ENCODE results near the gene PLIN5. TPM values are rescaled to one million over a fixed set of nuclear protein-coding genes. Genes with fewer than 3 reads are reported as not detected.
"Not testable (repeated sequence)": the region's sequence is repeated elsewhere in the genome, so short reads cannot be mapped to it uniquely, and the experiment has no call there.

Gene PLIN5
- total RNA-seq, 1 experiment from 2014 or later = not detected

- Histone ChIP-seq H3K4me1 (ENCODE audit: low read length) (no peaks in the 10 kb centered on the region), H3K4me2 (ENCODE audit: low read depth, low read length, poor library complexity, severe bottlenecking) (no peak overlapping the region), H3K27me3 (ENCODE audit: low read length) (no peaks in the 10 kb centered on the region), H3K79me2 (ENCODE audit: low read length) (no peaks in the 10 kb centered on the region), H4K20me1 (ENCODE audit: insufficient read depth, low read depth, low read length) (no peaks in the 10 kb centered on the region), H3K9me2 (replicated peaks; ENCODE audit: insufficient read depth, low read length) (no peaks in the 10 kb centered on the region), H2AFZ (ENCODE audit: low read length) (no peak overlapping the region), H3K27ac (ENCODE audit: low read length) (no peak overlapping the region), H3K9me3 (ENCODE audit: low read length) (no peaks in the 10 kb centered on the region), H3K4me3 (ENCODE audit: low read length) (no peak overlapping the region), H3K36me3 (ENCODE audit: insufficient read depth, low read length) (no peaks in the 10 kb centered on the region), H3K9ac (ENCODE audit: low read length) (no peak overlapping the region)
- no peak for DNase-seq
Observed at GRCh38 chr19:4533835-4534424, 1.1 kb downstream of the PLIN5 start.

DNA sequence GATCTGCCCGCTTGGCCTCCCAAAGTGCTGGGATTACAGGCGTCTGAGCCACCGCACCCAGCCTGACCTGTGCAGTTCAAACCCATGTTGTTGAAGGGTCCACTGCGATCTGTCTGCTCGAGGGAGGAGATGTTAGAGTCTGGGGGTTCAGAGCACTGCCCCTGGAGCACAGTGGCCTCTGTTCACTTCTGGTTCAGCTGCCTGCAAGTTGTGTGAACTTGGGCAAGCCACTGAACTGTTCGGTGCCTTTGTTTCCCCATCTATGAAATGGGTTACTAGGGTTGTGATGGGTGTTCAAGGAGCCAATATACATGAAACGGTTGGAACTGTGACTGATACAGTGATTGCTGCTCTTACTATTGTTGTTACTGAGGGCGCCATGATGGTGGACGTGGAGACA lies 1.7 kb downstream of the PLIN5 start:
- Histone ChIP-seq H3K27me3 (ENCODE audit: low read length) (no peaks in the 10 kb centered on the region), H3K9me2 (replicated peaks; ENCODE audit: insufficient read depth, low read length) (no peaks in the 10 kb centered on the region), H3K9ac (ENCODE audit: low read length) (no peak overlapping the region), H3K4me2 (ENCODE audit: low read depth, low read length, poor library complexity, severe bottlenecking) (no peak overlapping the region), H3K4me3 (ENCODE audit: low read length) (no peak overlapping the region), H3K4me1 (ENCODE audit: low read length) (no peaks in the 10 kb centered on the region), H3K27ac (ENCODE audit: low read length) (no peak overlapping the region), H3K79me2 (ENCODE audit: low read length) (no peaks in the 10 kb centered on the region), H3K36me3 (ENCODE audit: insufficient read depth, low read length) (no peaks in the 10 kb centered on the region), H3K9me3 (ENCODE audit: low read length) (no peaks in the 10 kb centered on the region), H4K20me1 (ENCODE audit: insufficient read depth, low read depth, low read length) (no peaks in the 10 kb centered on the region), H2AFZ (ENCODE audit: low read length) (no peak overlapping the region)
- no peak for DNase-seq

DNA sequence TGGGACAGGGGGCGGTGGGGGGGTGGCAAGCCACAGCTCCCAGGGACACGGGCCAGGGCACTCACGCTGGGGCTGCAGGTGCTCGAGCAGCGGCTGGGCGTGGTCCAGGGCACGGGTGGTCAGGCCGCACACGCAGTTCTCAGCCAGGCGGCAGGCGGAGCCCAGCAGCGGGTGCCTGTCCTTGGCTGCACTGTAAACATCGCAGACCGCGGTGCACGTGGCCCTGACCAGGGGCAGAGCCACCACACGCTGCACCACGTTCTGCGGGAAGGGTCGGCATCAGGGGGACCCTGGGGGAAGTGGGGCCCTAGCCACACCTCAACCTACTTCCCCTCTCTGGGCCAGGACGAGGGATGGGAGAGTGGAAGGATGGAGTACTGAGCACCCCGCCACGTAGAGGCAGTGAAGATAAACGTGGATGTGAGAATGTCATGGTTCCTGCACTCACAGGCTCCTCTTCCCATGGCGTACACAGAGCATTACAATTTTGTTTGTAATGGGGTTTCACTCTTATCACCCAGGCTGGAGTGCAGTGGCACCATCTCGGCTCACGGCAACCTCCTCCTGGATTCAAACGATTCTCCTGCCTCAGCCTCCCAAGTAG lies 3.4 kb downstream of the PLIN5 start:
- no peaks in the 10 kb centered on the region for H4K20me1 ChIP-seq (ENCODE audit: insufficient read depth, low read depth, low read length)
- H3K27me3 ChIP-seq (ENCODE audit: low read length) = no peaks in the 10 kb centered on the region
- H3K4me1 ChIP-seq (ENCODE audit: low read length) = no peaks in the 10 kb centered on the region
- H3K9me2 ChIP-seq (replicated peaks; ENCODE audit: insufficient read depth, low read length) = no peaks in the 10 kb centered on the region
- no peak overlapping the region for H3K9ac ChIP-seq (ENCODE audit: low read length)
- no peak overlapping the region for H2AFZ ChIP-seq (ENCODE audit: low read length)
- no peak overlapping the region for H3K27ac ChIP-seq (ENCODE audit: low read length)
- no peaks in the 10 kb centered on the region for H3K36me3 ChIP-seq (ENCODE audit: insufficient read depth, low read length)
- no peaks in the 10 kb centered on the region for H3K79me2 ChIP-seq (ENCODE audit: low read length)
- no peak overlapping the region for H3K4me2 ChIP-seq (ENCODE audit: low read depth, low read length, poor library complexity, severe bottlenecking)
- H3K4me3 ChIP-seq (ENCODE audit: low read length) = no peak overlapping the region
- no peak for DNase-seq
- no peaks in the 10 kb centered on the region for H3K9me3 ChIP-seq (ENCODE audit: low read length)

DNA sequence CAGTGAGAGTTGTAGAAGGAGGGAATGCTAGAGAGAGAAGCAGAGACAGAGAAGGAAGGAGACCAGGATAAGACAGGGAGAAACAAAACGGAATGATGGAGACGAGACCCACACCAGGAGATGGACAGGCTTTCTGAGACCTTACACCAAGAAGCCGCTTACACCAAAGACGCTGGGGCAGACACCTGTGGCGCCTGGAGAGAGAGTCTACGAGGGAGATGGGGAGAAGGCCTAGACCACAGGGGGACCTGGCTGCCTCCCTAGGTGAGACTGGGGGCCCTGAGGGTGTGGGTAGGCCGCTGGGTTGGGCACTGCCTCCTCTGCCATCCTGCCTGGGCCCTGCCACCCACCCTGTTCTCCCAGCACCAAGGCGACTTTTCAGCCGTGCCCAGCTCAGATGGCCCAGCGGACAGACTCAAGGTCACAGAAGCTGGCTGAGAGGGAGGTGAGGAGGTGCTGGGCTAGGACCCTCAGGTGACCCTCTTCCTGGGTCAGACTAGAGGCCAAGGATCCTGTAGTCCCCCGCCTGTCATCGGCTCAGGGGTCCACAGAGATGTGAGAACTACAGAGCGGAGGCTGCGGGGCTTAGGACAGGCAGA lies 5.0 kb downstream of the PLIN5 start:
- no peaks in the 10 kb centered on the region for H3K9me2 ChIP-seq (replicated peaks; ENCODE audit: insufficient read depth, low read length)
- no peak for DNase-seq
- no peaks in the 10 kb centered on the region for H3K9me3 ChIP-seq (ENCODE audit: low read length)
- no peak overlapping the region for H3K27ac ChIP-seq (ENCODE audit: low read length)
- H3K36me3 ChIP-seq (ENCODE audit: insufficient read depth, low read length) = no peaks in the 10 kb centered on the region
- no peak overlapping the region for H2AFZ ChIP-seq (ENCODE audit: low read length)
- H3K79me2 ChIP-seq (ENCODE audit: low read length) = no peaks in the 10 kb centered on the region
- H3K27me3 ChIP-seq (ENCODE audit: low read length) = no peaks in the 10 kb centered on the region
- H3K4me1 ChIP-seq (ENCODE audit: low read length) = no peaks in the 10 kb centered on the region
- no peak overlapping the region for H3K4me2 ChIP-seq (ENCODE audit: low read depth, low read length, poor library complexity, severe bottlenecking)
- no peaks in the 10 kb centered on the region for H4K20me1 ChIP-seq (ENCODE audit: insufficient read depth, low read depth, low read length)
- H3K9ac ChIP-seq (ENCODE audit: low read length) = no peak overlapping the region
- H3K4me3 ChIP-seq (ENCODE audit: low read length) = no peak overlapping the region

DNA sequence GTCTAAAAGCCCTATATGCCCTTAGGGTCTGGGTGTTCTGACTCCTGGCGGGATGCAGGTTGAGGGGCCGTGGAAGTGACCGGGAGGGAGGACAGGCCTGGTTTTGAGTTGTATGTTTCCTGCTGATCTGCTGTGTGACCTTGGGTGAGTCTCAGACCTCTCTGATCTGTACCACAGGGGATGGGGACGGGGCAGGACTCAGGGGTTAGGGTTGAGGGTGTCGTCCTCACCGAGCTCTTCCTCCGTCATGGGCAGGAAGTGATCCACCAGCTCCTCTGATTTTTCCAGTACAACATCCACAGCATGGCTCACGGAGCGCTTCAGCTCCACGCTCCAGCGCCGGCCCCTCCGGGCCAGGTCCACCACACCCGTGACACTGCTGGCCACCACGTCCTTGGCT lies 6.2 kb downstream of the PLIN5 start:
- H3K9me2 ChIP-seq (replicated peaks; ENCODE audit: insufficient read depth, low read length) = no peaks in the 10 kb centered on the region
- no peaks in the 10 kb centered on the region for H3K27me3 ChIP-seq (ENCODE audit: low read length)
- no peaks in the 10 kb centered on the region for H3K36me3 ChIP-seq (ENCODE audit: insufficient read depth, low read length)
- H3K4me3 ChIP-seq (ENCODE audit: low read length) = no peak overlapping the region
- H3K4me1 ChIP-seq (ENCODE audit: low read length) = no peaks in the 10 kb centered on the region
- H3K79me2 ChIP-seq (ENCODE audit: low read length) = no peaks in the 10 kb centered on the region
- H3K9me3 ChIP-seq (ENCODE audit: low read length) = no peaks in the 10 kb centered on the region
- H2AFZ ChIP-seq (ENCODE audit: low read length) = no peak overlapping the region
- no peak overlapping the region for H3K9ac ChIP-seq (ENCODE audit: low read length)
- H3K27ac ChIP-seq (ENCODE audit: low read length) = no peak overlapping the region
- H4K20me1 ChIP-seq (ENCODE audit: insufficient read depth, low read depth, low read length) = no peaks in the 10 kb centered on the region
- DNase-seq = no peak
- no peak overlapping the region for H3K4me2 ChIP-seq (ENCODE audit: low read depth, low read length, poor library complexity, severe bottlenecking)

DNA sequence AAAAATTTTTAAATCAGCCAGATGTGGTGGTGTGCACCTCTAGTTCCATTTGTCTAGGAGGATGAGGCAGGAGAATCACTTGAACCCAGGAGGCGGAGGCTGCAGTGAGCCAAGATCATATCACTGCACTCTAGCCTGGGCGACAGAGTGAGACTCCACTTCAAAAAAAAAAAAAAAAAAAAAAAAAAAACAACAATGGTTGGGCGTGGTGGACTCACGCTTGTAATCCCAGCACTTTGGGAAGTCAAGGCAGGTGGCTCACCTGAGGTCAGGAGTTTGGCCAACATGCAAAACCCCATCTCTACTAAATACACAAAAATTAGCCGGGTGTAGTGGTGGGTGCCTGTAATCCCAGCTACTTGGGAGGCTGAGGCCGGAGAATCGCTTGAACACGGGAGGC lies 7.6 kb downstream of the PLIN5 start:
- H3K4me3 ChIP-seq (ENCODE audit: low read length); H3K4me2 ChIP-seq (ENCODE audit: low read depth, low read length, poor library complexity, severe bottlenecking); H3K27ac ChIP-seq (ENCODE audit: low read length); H4K20me1 ChIP-seq (ENCODE audit: insufficient read depth, low read depth, low read length); H3K9me2 ChIP-seq (replicated peaks; ENCODE audit: insufficient read depth, low read length); H3K4me1 ChIP-seq (ENCODE audit: low read length); H2AFZ ChIP-seq (ENCODE audit: low read length); H3K27me3 ChIP-seq (ENCODE audit: low read length); H3K9me3 ChIP-seq (ENCODE audit: low read length); H3K36me3 ChIP-seq (ENCODE audit: insufficient read depth, low read length); DNase-seq; H3K9ac ChIP-seq (ENCODE audit: low read length); H3K79me2 ChIP-seq (ENCODE audit: low read length): not testable (repeated sequence)

DNA sequence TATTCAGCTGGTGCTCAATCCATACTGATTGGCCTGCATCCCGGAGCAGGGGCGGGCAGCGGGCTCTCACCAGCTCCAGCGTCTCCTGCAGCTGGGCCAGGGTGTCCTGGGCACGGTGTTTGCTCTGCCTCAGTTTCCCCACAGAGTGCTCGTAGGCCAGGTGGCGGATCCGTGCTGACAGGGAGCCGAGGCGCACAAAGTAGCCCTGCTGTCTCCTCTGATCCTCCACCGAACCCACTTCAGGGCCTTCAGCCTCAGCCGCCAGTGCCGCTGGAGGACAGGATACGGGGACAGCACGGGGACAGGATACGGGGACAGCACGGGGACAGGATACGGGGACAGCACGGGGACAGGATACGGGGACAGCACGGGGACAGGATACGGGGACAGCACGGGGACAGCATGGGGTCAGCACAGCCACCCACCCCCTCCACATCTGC lies 9.4 kb downstream of the PLIN5 start:
- H3K79me2 ChIP-seq (ENCODE audit: low read length) = no peaks in the 10 kb centered on the region
- H3K9ac ChIP-seq (ENCODE audit: low read length) = no peak overlapping the region
- H2AFZ ChIP-seq (ENCODE audit: low read length) = no peak overlapping the region

GRCh38 chr19:4524808-4525562 lies 10.0 kb downstream of the PLIN5 start:
- Histone ChIP-seq H3K9ac (ENCODE audit: low read length) (no peak overlapping the region), H3K4me2 (ENCODE audit: low read depth, low read length, poor library complexity, severe bottlenecking) (no peak overlapping the region), H3K9me3 (ENCODE audit: low read length) (no peaks in the 10 kb centered on the region), H3K4me1 (ENCODE audit: low read length) (no peaks in the 10 kb centered on the region), H2AFZ (ENCODE audit: low read length) (no peak overlapping the region), H3K36me3 (ENCODE audit: insufficient read depth, low read length) (no peaks in the 10 kb centered on the region), H3K79me2 (ENCODE audit: low read length) (no peaks in the 10 kb centered on the region), H3K27me3 (ENCODE audit: low read length) (no peaks in the 10 kb centered on the region), H3K27ac (ENCODE audit: low read length) (no peak overlapping the region), H3K9me2 (replicated peaks; ENCODE audit: insufficient read depth, low read length) (no peaks in the 10 kb centered on the region), H3K4me3 (ENCODE audit: low read length) (no peak overlapping the region), H4K20me1 (ENCODE audit: insufficient read depth, low read depth, low read length) (no peaks in the 10 kb centered on the region)
- peak; percentile 86 for DNase-seq

More for the DNA sequence above, 9.4 kb downstream of the PLIN5 start:
- no peak overlapping the region for H3K4me3 ChIP-seq (ENCODE audit: low read length)
- no peaks in the 10 kb centered on the region for H3K27me3 ChIP-seq (ENCODE audit: low read length)
- H3K9me2 ChIP-seq (replicated peaks; ENCODE audit: insufficient read depth, low read length) = no peaks in the 10 kb centered on the region
- H3K36me3 ChIP-seq (ENCODE audit: insufficient read depth, low read length) = no peaks in the 10 kb centered on the region
- H3K4me1 ChIP-seq (ENCODE audit: low read length) = no peaks in the 10 kb centered on the region
- H3K4me2 ChIP-seq (ENCODE audit: low read depth, low read length, poor library complexity, severe bottlenecking) = no peak overlapping the region
- no peaks in the 10 kb centered on the region for H3K9me3 ChIP-seq (ENCODE audit: low read length)
- H4K20me1 ChIP-seq (ENCODE audit: insufficient read depth, low read depth, low read length) = no peaks in the 10 kb centered on the region
- no peak for DNase-seq
- H3K27ac ChIP-seq (ENCODE audit: low read length) = no peak overlapping the region

All from Karpas-422 (cell line).